A549 (cell line): ENCODE data around the gene HOXB4. TPM values are rescaled to one million over a fixed set of nuclear protein-coding genes. Genes with fewer than 3 reads are reported as not detected.
A peak's percentile ranks its signal among the peaks of the same experiment; 100 is the strongest.

ENCODE experiments used
- ATAC-seq, 2 experiments: fragments of 200-7000 bp in 1 of 2; fragments of >200 bp in 1 of 2; cut with Nextera tagmentation in 1 of 2; cut with Tn5 transposase in 1 of 2; 3 replicates each; pipeline versions ENCODE4 v1.8.0 to v1.9.1; 2018 to 2020; ENCODE audit warnings: mild to moderate bottlenecking in 1 of 2, moderate library complexity in 1 of 2
- CTCF ChIA-PET: fragments of 300-600 bp; sonication (Branson Sonifier 250); formaldehyde crosslinking; extraction: SDS; loops from one replicate; lab custom pipeline; 2021; ENCODE audit warnings: antibody characterized with exemption, inconsistent platforms; lab: Yijun Ruan, JAX
- POLR2A ChIA-PET: fragments of 350-600 bp; formaldehyde crosslinking; extraction: SDS; loops from one replicate; lab custom pipeline; 2021; ENCODE audit warnings: antibody characterized with exemption, inconsistent platforms; lab: Yijun Ruan, JAX
- DNase-seq, 2 experiments: peaks; one replicate each; pipeline versions ENCODE4 v3.0.0 to v3.0.0-alpha.2; 2011 to 2016; ENCODE audit warnings: low read depth in 1 of 2, low spot score in 1 of 2
- FAIRE-seq: peaks from 2 replicates; lab custom pipeline; 2011; peaks lifted over from hg19 to GRCh38; lab: Jason Lieb, UNC
- H3K27ac ChIP-seq, 2 experiments: fragments of >200 bp; sonication (Bioruptor Twin); formaldehyde crosslinking; 3 replicates each; pipeline ENCODE4 v1.5.1; 2016 to 2017
- H3K4me1 ChIP-seq: fragments of >200 bp; sonication (Bioruptor Twin); formaldehyde crosslinking; 3 replicates; pipeline ENCODE4 v1.6.1; 2016
- H3K4me2 ChIP-seq: fragments of >200 bp; sonication (Bioruptor Twin); formaldehyde crosslinking; 3 replicates; pipeline ENCODE4 v1.6.1; 2016
- H3K4me3 ChIP-seq: fragments of >200 bp; sonication (Bioruptor Twin); formaldehyde crosslinking; 3 replicates; pipeline ENCODE4 v1.5.1; 2016
- H3K9me3 ChIP-seq: fragments of >200 bp; sonication (Bioruptor Twin); formaldehyde crosslinking; 3 replicates; pipeline ENCODE4 v1.6.1; 2016
- BCL3 ChIP-seq: fragments of >200 bp; sonication (Bioruptor Twin); formaldehyde crosslinking; IDR thresholded peaks from 3 replicates; pipeline ENCODE4 v1.6.1; 2016
- BHLHE40 ChIP-seq: IDR thresholded peaks from 2 replicates; pipeline ENCODE4 v1.6.1; 2012; ENCODE audit warnings: low read depth, low read length, inconsistent platforms
- EHF ChIP-seq: fragments of 250-450 bp; sonication (Bioruptor Pico); IDR thresholded peaks from 2 replicates; pipeline ENCODE4 v1.5.0; 2020; ENCODE audit warnings: mild to moderate bottlenecking
- EHMT2 ChIP-seq: fragments of 200-600 bp; sonication (generic); IDR thresholded peaks from 2 replicates; pipeline ENCODE4 v1.6.1; 2016; ENCODE audit warnings: antibody characterized with exemption, low read depth, mild to moderate bottlenecking, moderate library complexity
- EP300 ChIP-seq, 2 experiments: fragments of >200 bp; sonication (Bioruptor Twin); formaldehyde crosslinking; IDR thresholded peaks; 2 replicates in 1 of 2; 3 replicates in 1 of 2; pipeline ENCODE4 v1.6.1; 2016 to 2017
- FOSB ChIP-seq: fragments of 250-450 bp; sonication (Bioruptor Pico); IDR thresholded peaks from 2 replicates; pipeline ENCODE4 v1.5.0; 2020; ENCODE audit warnings: mild to moderate bottlenecking, moderate library complexity
- HDAC2 ChIP-seq: fragments of 200-600 bp; sonication (generic); IDR thresholded peaks from 2 replicates; pipeline ENCODE4 v1.6.1; 2016
- HEYL ChIP-seq: fragments of 250-450 bp; sonication (Bioruptor Pico); IDR thresholded peaks from 2 replicates; pipeline ENCODE4 v1.8.0; 2021; ENCODE audit warnings: mild to moderate bottlenecking, moderate library complexity
- HOXB13 ChIP-seq: fragments of 250-450 bp; sonication (Bioruptor Pico); IDR thresholded peaks from 2 replicates; pipeline ENCODE4 v1.5.0; 2020; ENCODE audit warnings: low read depth, mild to moderate bottlenecking, moderate library complexity
- HOXB5 ChIP-seq: fragments of 250-450 bp; sonication (Bioruptor Pico); IDR thresholded peaks from 2 replicates; pipeline ENCODE4 v1.5.0; 2020; ENCODE audit warnings: mild to moderate bottlenecking, moderate library complexity
- JUN ChIP-seq, 2 experiments: fragments of >200 bp; sonication (Bioruptor Twin); formaldehyde crosslinking; IDR thresholded peaks; 2 replicates in 1 of 2; 3 replicates in 1 of 2; pipeline ENCODE4 v1.6.1; 2016 to 2017
- JUNB ChIP-seq: fragments of >200 bp; sonication (Bioruptor Twin); formaldehyde crosslinking; IDR thresholded peaks from 2 replicates; pipeline ENCODE4 v1.6.1; 2016
- MAFK ChIP-seq: fragments of 450-650 bp; IDR thresholded peaks from 2 replicates; pipeline ENCODE4 v1.6.1; 2014; ENCODE audit not compliant: partially characterized antibody
- MAZ ChIP-seq: fragments of 150-350 bp; IDR thresholded peaks from 2 replicates; pipeline ENCODE4 v1.6.1; 2014; ENCODE audit warnings: antibody characterized with exemption, low read depth, low read length, borderline replicate concordance
- NFE2L2 ChIP-seq: fragments of 150-350 bp; conservative IDR thresholded peaks from 2 replicates; pipeline ENCODE4 v1.6.1; 2014; ENCODE audit warnings: low read length
- NPAS2 ChIP-seq: fragments of 250-450 bp; sonication (Bioruptor Pico); IDR thresholded peaks from 2 replicates; pipeline ENCODE4 v1.8.0; 2022; ENCODE audit warnings: mild to moderate bottlenecking, moderate library complexity, borderline replicate concordance
- PHF8 ChIP-seq: fragments of 200-600 bp; sonication (generic); IDR thresholded peaks from 2 replicates; pipeline ENCODE4 v1.6.1; 2016; ENCODE audit warnings: low read depth, mild to moderate bottlenecking, antibody characterized with exemption, moderate library complexity, borderline replicate concordance
- POLR2A ChIP-seq: IDR thresholded peaks from 2 replicates; pipeline ENCODE4 v1.6.1; 2012; ENCODE audit warnings: mild to moderate bottlenecking, low read length
- RFX5 ChIP-seq: fragments of 450-650 bp; IDR thresholded peaks from 2 replicates; pipeline ENCODE4 v1.7.1; 2014; ENCODE audit warnings: antibody characterized with exemption, mild to moderate bottlenecking, moderate library complexity
- SMC3 ChIP-seq: fragments of >200 bp; sonication (Bioruptor Twin); formaldehyde crosslinking; IDR thresholded peaks from 3 replicates; pipeline ENCODE4 v1.6.1; 2018; ENCODE audit warnings: inconsistent platforms
- TFCP2L1 ChIP-seq: fragments of 250-450 bp; sonication (Bioruptor Pico); IDR thresholded peaks from 2 replicates; pipeline ENCODE4 v1.5.0; 2021; ENCODE audit warnings: mild to moderate bottlenecking
- TP53 ChIP-seq: fragments of 250-450 bp; sonication (Bioruptor Pico); IDR thresholded peaks from 2 replicates; pipeline ENCODE4 v1.5.0; 2021; ENCODE audit warnings: mild to moderate bottlenecking, moderate library complexity
- ZC3H11A ChIP-seq: fragments of 450-650 bp; IDR thresholded peaks from 2 replicates; pipeline ENCODE4 v1.6.1; 2014; ENCODE audit warnings: antibody characterized with exemption, mild to moderate bottlenecking
- ZFP36 ChIP-seq: fragments of 450-650 bp; IDR thresholded peaks from 2 replicates; pipeline ENCODE4 v1.6.1; 2014; ENCODE audit warnings: borderline replicate concordance; ENCODE audit not compliant: partially characterized antibody
- ZNF302 ChIP-seq: fragments of 250-450 bp; sonication (Bioruptor Pico); IDR thresholded peaks from 2 replicates; pipeline ENCODE4 v1.9.0; 2021; ENCODE audit warnings: inconsistent platforms, mild to moderate bottlenecking, moderate library complexity
- ZSCAN20 ChIP-seq: fragments of 250-450 bp; sonication (Bioruptor Pico); IDR thresholded peaks from 2 replicates; pipeline ENCODE4 v1.8.0; 2022; ENCODE audit warnings: mild to moderate bottlenecking, moderate library complexity
- WGBS: methylation state at CpG from one replicate; pipeline ENCODE4 v1.1.6; 2017; ENCODE audit errors: missing lambda C conversion rate; 5-methylcytosine and 5-hydroxymethylcytosine counted together
- polyA plus RNA-seq, 4 experiments: library from polyadenylated mRNA; depleted of rRNA in 3 of 4; stranded (reverse); fragments of >200 nt; fragmentation: RNase III in 1 of 4; extraction: RNeasy Plus Mini Kit Qiagen cat#74134 plus additional on column Dnase treatment in 1 of 4; gene quantifications; 2 replicates in 3 of 4; 3 replicates in 1 of 4; pipeline ENCODE4 v1.2.3, GENCODE V29; 2011 to 2017
- TF ChIP-seq, protein P1 (sequence below): fragments of >200 bp; sonication (Bioruptor Twin); formaldehyde crosslinking; IDR thresholded peaks from 2 replicates; pipeline ENCODE4 v1.6.1; 2016
- TF ChIP-seq, protein P2 (sequence below): IDR thresholded peaks from 2 replicates; pipeline ENCODE4 v1.6.1; 2012

Gene HOXB4
- polyA plus RNA-seq, 2 of the 4 experiments (the other 2 are of a cell fraction) = 0.30 to 0.74 TPM

- no peak overlapping the region for H3K4me3 ChIP-seq
- FAIRE-seq (no peak), ATAC-seq (no peak), DNase-seq (no peak)
- TF ChIP-seq RFX5 (no peak), HOXB5 (no peak), ZNF302 (CRISPR knock-in tag) (no peak), HEYL (CRISPR knock-in tag) (no peak), PHF8 (no peak), TFCP2L1 (CRISPR knock-in tag) (no peak), NPAS2 (CRISPR knock-in tag) (no peak)
- TF ChIP-seq, protein P1, sequence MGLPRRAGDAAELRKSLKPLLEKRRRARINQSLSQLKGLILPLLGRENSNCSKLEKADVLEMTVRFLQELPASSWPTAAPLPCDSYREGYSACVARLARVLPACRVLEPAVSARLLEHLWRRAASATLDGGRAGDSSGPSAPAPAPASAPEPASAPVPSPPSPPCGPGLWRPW = no peak
- WGBS = 91% methylated on average over 35 of the region's 38 CpGs
- H3K9me3 ChIP-seq = no peaks in the 10 kb centered on the region
- CTCF ChIA-PET = interaction anchor here (0.7 kb wide), 1 partner anchor 209 kb away, joined by 3 read pairs; no protein-coding TSS in a partner anchor
- peaks cover 15% of the 10 kb centered on the region; the same call in 2 of the 3 replicates for H3K4me1 ChIP-seq
- H3K27ac ChIP-seq = 0 out of 6 replicates have a peak overlapping the region, but pooled peaks of 1 of the 2 experiments have one; percentile 0
- H3K4me2 ChIP-seq = peak overlapping the region; percentile 76
- POLR2A ChIA-PET = interaction anchor here (2.1 kb wide), 1 partner anchor 11 kb away, joined by 10 read pairs; no protein-coding TSS in a partner anchor
Observed at GRCh38 chr17:48544349-48545021, 33.7 kb downstream of the HOXB4 start.

DNA sequence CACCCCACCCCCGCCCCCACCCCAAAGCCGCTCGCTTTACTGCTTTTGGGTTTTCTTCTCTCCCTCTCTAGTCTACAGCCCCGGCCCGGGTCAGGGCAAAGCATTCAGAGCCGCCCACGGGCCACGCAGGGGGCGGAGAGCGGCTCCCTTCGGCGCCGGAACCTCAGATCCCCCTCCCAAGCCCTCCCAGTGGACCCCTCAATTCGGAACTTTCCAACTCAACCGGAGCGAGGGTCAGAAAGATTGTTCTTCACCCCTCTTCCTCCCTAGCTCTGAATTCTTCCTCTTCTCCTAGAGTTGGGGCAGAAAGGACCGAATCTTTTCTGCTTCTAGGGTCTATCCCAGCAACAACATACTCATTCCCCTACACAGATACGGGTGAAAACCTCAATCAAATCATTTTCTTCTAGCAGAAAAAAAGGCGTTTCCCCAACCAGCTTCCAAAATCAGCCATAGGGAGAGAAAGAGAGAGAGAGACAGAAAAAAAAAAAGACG lies 34.2 kb downstream of the HOXB4 start:
- peak overlapping the region; percentile 44 for H3K4me3 ChIP-seq
- TF ChIP-seq ZSCAN20 (CRISPR knock-in tag) (no peak), NFE2L2 (no peak), RFX5 (no peak), BHLHE40 (no peak), EHF (no peak), ZFP36 (no peak), TP53 (CRISPR knock-in tag) (no peak), FOSB (no peak), HOXB5 (no peak), NPAS2 (CRISPR knock-in tag) (no peak), HOXB13 (CRISPR knock-in tag) (no peak), MAZ (no peak), JUNB (no peak), HDAC2 (no peak), ZC3H11A (no peak), MAFK (no peak)
- DNase-seq (no peak), FAIRE-seq (no peak), ATAC-seq (peak; percentile 55 to 58)
- CTCF ChIA-PET = interaction anchor here (0.7 to 1.6 kb wide), 2 partner anchors 193 to 208 kb away, joined by 3 read pairs; no protein-coding TSS in a partner anchor
- peak overlapping the region; percentile 76 for H3K4me2 ChIP-seq
- POLR2A ChIA-PET = interaction anchor here (2.1 kb wide), 1 partner anchor 11 kb away, joined by 10 read pairs; no protein-coding TSS in a partner anchor
- H3K9me3 ChIP-seq = no peaks in the 10 kb centered on the region
- H3K27ac ChIP-seq = peak overlapping the region; percentile 70 to 89
- 54% methylated on average over 19 of the region's 20 CpGs for WGBS
- H3K4me1 ChIP-seq = peaks cover 15% of the 10 kb centered on the region; the same call in 2 of the 3 replicates

DNA sequence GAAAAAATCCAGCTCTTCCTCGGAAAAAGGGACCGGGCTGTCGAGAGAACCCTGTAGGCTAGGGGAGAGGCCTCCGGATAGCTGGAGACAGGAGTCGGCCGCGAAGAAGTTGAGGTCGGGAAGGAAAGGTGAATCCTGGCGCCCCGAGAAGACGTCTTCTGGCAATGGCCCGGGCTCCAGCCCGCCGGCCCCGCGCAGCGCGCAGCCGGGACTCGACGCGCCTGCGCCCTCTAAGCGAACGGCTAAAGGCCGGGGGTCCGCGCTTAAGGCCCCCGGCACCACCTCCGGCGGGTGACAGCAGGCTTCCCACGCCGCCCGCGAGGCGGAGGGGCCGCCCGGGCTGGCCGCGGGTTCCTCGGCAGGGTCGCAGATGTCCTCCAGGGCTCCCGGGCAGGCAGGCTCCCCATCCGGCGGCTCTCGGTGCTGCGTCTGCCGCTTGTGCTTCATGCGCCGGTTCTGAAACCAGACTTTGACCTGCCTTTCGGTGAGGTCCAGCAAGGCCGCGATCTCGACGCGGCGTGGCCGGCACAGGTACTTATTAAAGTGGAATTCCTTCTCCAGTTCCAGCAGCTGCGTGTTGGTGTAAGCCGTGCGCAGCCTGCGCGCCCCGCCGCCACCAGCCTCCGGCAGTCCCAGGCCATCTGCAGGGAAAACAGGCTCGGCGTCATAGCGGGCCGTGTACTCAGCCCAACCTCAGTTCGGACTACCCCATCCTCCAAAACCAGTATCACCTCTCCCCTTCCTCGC lies 34.9 kb downstream of the HOXB4 start:
- POLR2A ChIA-PET = interaction anchor here (2.1 kb wide), 1 partner anchor 12 kb away, joined by 10 read pairs; no protein-coding TSS in a partner anchor
- FAIRE-seq = no peak

More for the DNA sequence above, 34.9 kb downstream of the HOXB4 start:
- CTCF ChIA-PET = interaction anchor here (0.8 to 1.6 kb wide), 2 partner anchors 51 to 193 kb away, joined by 3 read pairs; no protein-coding TSS in a partner anchor
- H3K9me3 ChIP-seq = no peaks in the 10 kb centered on the region
- peak overlapping the region; percentile 76 for H3K4me2 ChIP-seq
- H3K27ac ChIP-seq = peak overlapping the region; percentile 70 to 89
- peak overlapping the region; percentile 44 for H3K4me3 ChIP-seq
- TF ChIP-seq JUN (IDR thresholded peaks at IDR 0.05) = peak in 1 of 2 experiments; percentile 50; a peak in 2 of 5 replicates
- TF ChIP-seq SMC3 = peak; percentile 13; the same call in 2 of the 3 replicates
- TF ChIP-seq BCL3 = 0 out of 3 replicates have a peak, but pooled peaks have one; percentile 52
- 0 out of 2 replicates have a peak, but pooled peaks have one; percentile 40 for TF ChIP-seq PHF8
- TF ChIP-seq POLR2A = peak; percentile 43
- TF ChIP-seq EHMT2 = no peak
- no peak for TF ChIP-seq EP300 (IDR thresholded peaks at IDR 0.05)
- TF ChIP-seq, protein P2, sequence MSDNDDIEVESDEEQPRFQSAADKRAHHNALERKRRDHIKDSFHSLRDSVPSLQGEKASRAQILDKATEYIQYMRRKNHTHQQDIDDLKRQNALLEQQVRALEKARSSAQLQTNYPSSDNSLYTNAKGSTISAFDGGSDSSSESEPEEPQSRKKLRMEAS = peak; percentile 64; the same call in 1 of the 2 replicates
- TF ChIP-seq, all 56 proteins: peak for 6
- peaks cover 15% of the 10 kb centered on the region; the same call in 2 of the 3 replicates for H3K4me1 ChIP-seq
- DNase-seq = peak; percentile 75 to 79
- WGBS = 40% methylated on average over 65 of the region's 72 CpGs
- ATAC-seq = peak; percentile 89 to 92
